ENCODE measurements around the gene CSNK1G1. TPM values are rescaled to one million over a fixed set of nuclear protein-coding genes. Genes with fewer than 3 reads are reported as not detected.
"Not testable (repeated sequence)": the region's sequence is repeated elsewhere in the genome, so short reads cannot be mapped to it uniquely, and the experiment has no call there.

CSNK1G1 gene
- polyA plus RNA-seq, 1 donor = 26.3 TPM

DNA sequence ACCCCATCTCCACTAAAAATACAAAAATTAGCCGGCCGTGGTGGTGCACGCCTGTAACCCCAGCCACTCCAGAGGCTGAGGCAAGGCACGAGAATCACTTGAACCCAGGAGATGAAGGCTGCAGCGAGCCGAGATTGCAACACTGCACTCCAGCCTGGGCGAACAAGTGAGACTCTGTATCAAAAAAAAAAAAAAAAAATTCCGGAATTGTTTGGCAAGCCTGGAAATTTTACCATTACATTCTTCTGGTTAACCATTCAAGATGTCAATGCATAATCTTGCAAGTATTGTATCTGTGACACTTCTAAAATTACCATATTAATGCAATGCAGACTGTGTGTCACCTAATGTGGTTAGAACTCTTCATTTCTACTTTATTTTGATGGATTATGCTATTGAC lies 67.0 kb downstream of the CSNK1G1 start:
- DNase-seq = no peak

- DNase-seq = no peak
These were observed 67.4 kb downstream of the CSNK1G1 start for GRCh38 chr15:64288577-64288976.

DNA sequence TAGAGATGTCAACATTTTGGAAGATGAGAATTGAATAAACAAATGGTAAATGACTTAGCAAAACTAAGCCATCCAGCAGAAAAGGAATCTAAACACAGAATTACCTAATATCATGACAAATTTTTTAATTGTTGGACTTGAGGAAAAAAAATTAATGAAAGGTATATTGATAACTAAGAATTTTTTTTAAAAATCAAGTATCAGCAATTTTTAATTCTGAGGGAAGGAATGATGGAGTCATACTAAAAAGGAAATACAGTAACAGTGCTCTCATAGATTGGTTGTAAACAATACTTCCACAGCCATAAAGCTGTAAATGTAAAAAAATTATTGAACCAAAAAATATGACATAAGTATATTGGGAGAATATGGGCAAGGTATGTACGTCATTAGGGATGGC lies 68.0 kb downstream of the CSNK1G1 start:
- no peak for DNase-seq

GRCh38 chr15:64286473-64286872 lies 69.5 kb downstream of the CSNK1G1 start:
- DNase-seq = no peak

DNA sequence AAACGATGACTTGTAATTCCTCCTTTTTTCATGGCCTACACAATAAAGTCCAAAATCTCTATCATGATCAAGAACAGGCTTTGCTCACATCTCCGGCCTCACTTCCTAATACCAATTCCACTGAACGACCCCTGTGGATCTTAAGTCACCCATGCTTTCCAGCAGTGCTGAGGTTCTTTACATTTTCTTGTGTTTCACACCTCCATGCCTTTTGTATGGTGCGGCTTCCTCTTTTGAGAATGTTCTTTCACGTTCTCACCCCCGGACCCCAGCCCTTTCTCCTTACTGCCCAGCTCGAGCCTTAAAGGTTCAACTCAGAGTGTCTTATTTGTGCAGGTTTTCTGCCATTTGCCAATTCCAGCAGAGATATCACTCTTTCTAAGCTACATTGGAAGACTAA lies 70.1 kb downstream of the CSNK1G1 start:
- DNase-seq = no peak

DNA sequence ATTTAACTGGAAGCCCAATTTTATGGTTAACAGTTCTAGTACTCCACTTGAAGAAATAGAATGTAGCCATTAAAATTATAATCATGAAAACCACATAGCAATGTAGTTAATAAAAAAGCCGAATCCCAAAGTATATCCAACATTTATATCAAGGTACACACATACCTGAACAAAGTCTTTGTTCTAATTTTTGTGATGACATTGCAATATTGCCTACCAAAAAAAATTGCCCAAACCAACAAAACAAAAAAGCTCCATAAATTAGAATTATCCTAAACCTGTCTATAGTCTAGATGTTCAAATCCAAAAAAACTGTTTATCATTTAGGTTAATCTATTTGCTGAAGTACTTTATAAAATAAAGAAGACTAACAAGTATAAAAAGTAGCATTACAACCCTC lies 70.8 kb downstream of the CSNK1G1 start:
- DNase-seq = no peak

DNA sequence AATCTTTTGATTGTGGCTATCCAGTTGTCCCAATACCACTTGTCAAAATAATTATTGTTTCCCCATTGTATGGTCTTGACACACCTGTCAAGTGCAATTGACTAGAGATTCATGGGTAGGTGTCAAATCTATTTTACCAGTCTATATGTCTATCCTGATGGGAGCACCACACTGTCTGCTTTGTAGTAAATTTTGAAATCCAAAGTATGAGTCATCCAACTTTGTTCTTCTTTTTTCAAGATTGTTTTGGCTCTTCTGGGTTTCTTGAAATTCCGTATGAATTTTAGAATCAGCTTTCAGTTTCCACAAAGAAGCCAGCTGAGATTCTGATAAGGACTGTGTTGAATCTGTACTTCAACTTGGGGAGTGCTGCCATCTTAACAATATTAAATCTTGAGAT lies 71.9 kb downstream of the CSNK1G1 start:
- DNase-seq = no peak

- no peak for DNase-seq
These were observed 73.3 kb downstream of the CSNK1G1 start for GRCh38 chr15:64282701-64283100.

DNA sequence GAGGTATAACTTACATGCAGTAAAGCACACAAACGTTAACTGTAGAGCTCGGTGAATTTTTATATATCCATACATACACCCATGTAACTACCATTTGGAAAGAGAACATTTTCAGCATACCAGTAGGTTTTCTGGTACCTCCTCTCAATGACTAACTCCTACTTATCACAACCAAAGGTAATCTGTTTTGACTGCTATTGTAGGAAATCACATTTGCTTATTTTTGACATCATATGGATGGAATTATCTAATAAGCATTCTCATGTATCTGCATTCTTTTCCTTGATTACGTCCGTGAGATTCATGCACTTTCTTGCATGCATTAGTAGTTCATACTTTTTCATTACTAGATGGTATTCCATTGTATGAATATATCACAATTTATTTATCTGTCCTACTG lies 76.8 kb downstream of the CSNK1G1 start:
- no peak for DNase-seq

DNA sequence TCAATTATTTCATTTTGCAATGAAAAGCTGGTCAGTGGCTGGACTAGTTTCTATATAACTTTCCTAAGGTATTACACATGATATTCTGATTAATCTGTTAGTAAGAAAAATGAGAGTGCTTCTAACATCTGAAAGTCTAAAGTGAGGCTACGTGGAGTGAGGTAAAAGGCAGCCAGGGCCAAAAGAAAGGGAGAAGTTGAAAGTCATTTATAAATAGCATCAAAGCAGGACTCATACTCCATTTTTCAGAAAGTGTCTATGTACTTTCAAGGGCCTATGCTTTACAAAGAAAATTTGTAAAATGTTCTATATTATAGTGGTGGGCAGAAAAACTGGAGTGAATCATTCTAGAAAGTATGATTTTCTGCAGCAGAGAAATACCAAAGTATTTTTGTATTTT lies 80.0 kb downstream of the CSNK1G1 start:
- no peak for DNase-seq

DNA sequence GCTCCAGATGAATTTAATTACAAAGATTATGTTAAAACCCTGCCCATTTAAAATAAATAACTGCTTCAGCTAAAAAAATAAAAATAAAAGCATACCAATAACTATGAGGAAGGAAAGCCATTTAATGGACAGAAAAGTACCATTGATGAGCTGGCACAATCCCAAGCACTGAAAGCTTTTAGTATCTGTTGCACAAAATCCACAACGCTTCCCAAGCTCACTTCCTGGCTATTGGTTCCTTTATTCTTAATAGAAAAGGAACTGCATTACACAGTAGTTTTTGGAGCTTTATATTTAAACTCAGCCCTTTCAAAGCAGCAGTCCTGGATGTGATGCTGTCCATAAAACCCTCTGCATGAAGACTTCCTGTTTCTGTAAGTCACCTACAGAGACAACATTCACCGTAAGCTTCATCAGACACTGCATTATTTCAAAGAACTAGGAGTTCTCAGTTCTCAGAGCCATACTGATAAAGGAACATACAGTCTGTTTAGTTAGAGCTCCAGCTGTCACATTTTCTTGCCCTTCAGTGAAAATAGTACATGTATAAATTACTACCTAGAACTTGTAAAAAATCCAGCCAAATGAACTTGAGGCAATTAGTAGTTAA lies 81.5 kb downstream of the CSNK1G1 start:
- no peak for DNase-seq

GRCh38 chr15:64267331-64267973 lies 88.5 kb downstream of the CSNK1G1 start:
- DNase-seq = no peak

DNA sequence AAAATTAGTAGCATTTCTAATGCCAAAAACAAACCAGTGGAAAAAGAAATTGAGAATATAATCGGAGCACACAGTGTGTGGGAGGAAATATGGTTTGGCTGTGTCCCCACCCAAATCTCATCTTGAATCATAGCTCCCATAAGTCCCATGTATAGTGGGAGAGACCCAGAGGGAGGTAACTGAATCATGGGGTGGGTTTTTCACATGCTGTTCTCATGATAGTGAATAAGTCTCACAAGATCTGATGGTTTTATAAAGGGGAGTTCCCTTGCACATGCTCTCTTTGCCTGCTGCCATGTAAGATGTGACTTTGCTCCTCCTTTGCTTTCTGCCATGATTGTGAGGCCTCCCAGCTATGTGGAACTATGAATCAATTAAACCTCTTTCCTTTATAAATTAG lies 90.8 kb downstream of the CSNK1G1 start:
- DNase-seq = not testable (repeated sequence)

GRCh38 chr15:64264502-64264901 lies 91.5 kb downstream of the CSNK1G1 start:
- DNase-seq = no peak

GRCh38 chr15:64263567-64263966 lies 92.4 kb downstream of the CSNK1G1 start:
- no peak for DNase-seq

DNA sequence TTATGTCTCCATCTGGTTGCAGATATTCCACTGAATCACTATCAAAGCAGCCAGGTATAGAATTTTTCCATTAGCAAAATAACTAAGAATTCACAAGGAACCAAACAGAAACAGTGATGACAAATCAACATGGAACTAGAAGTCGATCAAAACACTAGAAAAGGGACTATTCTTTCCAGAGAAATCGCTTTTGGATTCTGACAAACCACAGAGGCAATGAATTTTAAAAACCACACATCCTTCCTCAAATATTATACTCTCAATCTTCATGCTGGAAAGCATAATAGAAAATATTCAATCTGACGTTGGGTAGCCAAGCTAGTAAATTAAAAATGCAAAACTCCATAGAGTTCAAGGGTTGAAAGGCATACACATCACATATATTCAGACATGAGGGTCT lies 99.9 kb downstream of the CSNK1G1 start:
- no peak for DNase-seq

GRCh38 chr15:64251658-64252057 lies 104.3 kb downstream of the CSNK1G1 start:
- no peak for DNase-seq

GRCh38 chr15:64251121-64251520 lies 104.9 kb downstream of the CSNK1G1 start:
- DNase-seq = no peak

DNA sequence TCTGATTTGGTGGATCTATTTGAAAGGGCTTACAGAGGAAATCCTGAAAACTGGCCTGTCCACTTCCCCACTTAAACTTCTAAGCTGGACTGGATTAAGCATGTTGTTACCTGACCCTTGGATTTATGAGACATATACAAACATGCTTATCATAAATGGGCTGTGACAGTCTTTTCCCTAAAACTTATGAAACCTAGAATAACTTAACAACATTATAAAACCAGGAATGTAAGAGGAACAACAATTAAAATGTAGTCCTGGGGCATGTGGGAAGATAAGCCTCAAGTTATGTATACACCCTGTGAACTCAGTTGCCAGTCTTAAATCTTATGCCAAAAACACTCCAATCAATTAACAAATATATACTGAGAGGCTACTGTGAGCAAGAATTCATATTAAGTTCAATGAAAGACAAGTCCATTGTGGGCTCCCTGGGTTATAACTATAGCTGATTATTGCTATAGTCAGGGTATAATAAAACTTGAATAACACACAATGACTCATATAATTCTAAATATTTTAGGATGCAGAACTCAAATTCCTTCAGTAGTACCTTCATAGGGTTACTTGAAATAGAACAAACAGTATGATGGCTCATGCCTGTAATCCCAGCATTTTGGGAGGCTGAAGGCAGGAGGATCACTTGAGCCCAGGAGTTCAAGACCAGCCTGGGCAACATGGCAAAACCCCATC lies 105.9 kb downstream of the CSNK1G1 start:
- DNase-seq = no peak

GRCh38 chr15:64249406-64249805 lies 106.6 kb downstream of the CSNK1G1 start:
- no peak for DNase-seq

- peak; percentile 56 for DNase-seq
These were observed 107.9 kb downstream of the CSNK1G1 start for GRCh38 chr15:64247906-64248541.

- no peak for DNase-seq
These were observed 108.5 kb downstream of the CSNK1G1 start for GRCh38 chr15:64247535-64247905.
